Activated CD8-positive, alpha-beta memory T cell treated with anti-CD3 and anti-CD28 coated beads, Interleukin-2, amount 50 U/mL, for 1 hour (primary cell): ENCODE data around the gene GAREM2.

Experiments used
- DNase-seq: peaks from one replicate; pipeline ENCODE4 v3.0.0-alpha.2; 2020; ENCODE audit errors: extremely low read depth

GAREM2 gene

GRCh38 chr2:26187537-26188104 lies 14.7 kb downstream of the GAREM2 start:
- no peak for DNase-seq

- DNase-seq = no peak
Measured at GRCh38 chr2:26189123-26189522, 16.2 kb downstream of the GAREM2 start.

GRCh38 chr2:26189751-26190150 lies 16.9 kb downstream of the GAREM2 start:
- no peak for DNase-seq

- DNase-seq = no peak
Measured at GRCh38 chr2:26190369-26190768, 17.5 kb downstream of the GAREM2 start.

- DNase-seq = no peak
Measured at GRCh38 chr2:26191316-26192159, 18.6 kb downstream of the GAREM2 start.

GRCh38 chr2:26193578-26194231 lies 20.8 kb downstream of the GAREM2 start:
- no peak for DNase-seq

- no peak for DNase-seq
Measured at GRCh38 chr2:26195040-26195984, 22.4 kb downstream of the GAREM2 start.

- no peak for DNase-seq
Measured at GRCh38 chr2:26196683-26197418, 24.0 kb downstream of the GAREM2 start.

- no peak for DNase-seq
Measured at GRCh38 chr2:26197516-26197915, 24.6 kb downstream of the GAREM2 start.

GRCh38 chr2:26202981-26203490 lies 30.1 kb downstream of the GAREM2 start:
- DNase-seq = no peak

GRCh38 chr2:26203906-26204305 lies 31.0 kb downstream of the GAREM2 start:
- DNase-seq = no peak

- no peak for DNase-seq
Measured at GRCh38 chr2:26212011-26212410, 39.1 kb downstream of the GAREM2 start.

- no peak for DNase-seq
Measured at GRCh38 chr2:26214759-26215158, 41.9 kb downstream of the GAREM2 start.

GRCh38 chr2:26215833-26216232 lies 42.9 kb downstream of the GAREM2 start:
- DNase-seq = no peak

GRCh38 chr2:26216587-26216986 lies 43.7 kb downstream of the GAREM2 start:
- no peak for DNase-seq

- DNase-seq = no peak
Measured at GRCh38 chr2:26217720-26218119, 44.8 kb downstream of the GAREM2 start.

- DNase-seq = no peak
Measured at GRCh38 chr2:26223018-26223417, 50.1 kb downstream of the GAREM2 start.

- DNase-seq = no peak
Measured at GRCh38 chr2:26224095-26224494, 51.2 kb downstream of the GAREM2 start.

- no peak for DNase-seq
Measured at GRCh38 chr2:26229595-26229994, 56.7 kb downstream of the GAREM2 start.

- no peak for DNase-seq
Measured at GRCh38 chr2:26230806-26231205, 57.9 kb downstream of the GAREM2 start.

- no peak for DNase-seq
Measured at GRCh38 chr2:26235089-26235488, 62.2 kb downstream of the GAREM2 start.
